Ureter (tissue), 1 donor: Measurements from ENCODE around the gene GRXCR1. TPM values are rescaled to one million over a fixed set of nuclear protein-coding genes. Genes with fewer than 3 reads are reported as not detected.
A peak's percentile ranks its signal among the peaks of the same experiment; 100 is the strongest.

ENCODE experiments used
- DNase-seq: peaks from one replicate; pipeline ENCODE4 v3.0.0-alpha.2; 2020; ENCODE audit warnings: low spot score
- total RNA-seq: library from RNA; stranded (reverse); gene quantifications from one replicate; pipeline ENCODE4 v1.2.4, GENCODE V29; 2023
- donor health status: DM: yes; HTN: yes; CAD: no.

The GRXCR1 gene
- total RNA-seq, result not detected

- no peak for DNase-seq
Measured at GRCh38 chr4:42892413-42892812, at the start of gene GRXCR1. Gene GRXCR1, plus strand, starts transcription at chr4:42892713. Its CDS starts 554 bp downstream, at chr4:42893267.

- DNase-seq, result no peak
Measured at GRCh38 chr4:42843694-42844093, 48.8 kb upstream of the GRXCR1 start.

GRCh38 chr4:42844422-42845070, 48.0 kb upstream of the GRXCR1 start:
- DNase-seq, result no peak

- DNase-seq, result no peak
Measured at GRCh38 chr4:42845586-42845985, 46.9 kb upstream of the GRXCR1 start.

- no peak for DNase-seq
Measured at GRCh38 chr4:42855779-42856178, 36.7 kb upstream of the GRXCR1 start.

GRCh38 chr4:42865572-42866189, 26.8 kb upstream of the GRXCR1 start:
- DNase-seq, result peak; percentile 45

- DNase-seq, result no peak
Measured at GRCh38 chr4:42871261-42871660, 21.3 kb upstream of the GRXCR1 start.

- DNase-seq, result peak; percentile 42
Measured at GRCh38 chr4:42871671-42872290, 20.7 kb upstream of the GRXCR1 start.

GRCh38 chr4:42878863-42879262, 13.7 kb upstream of the GRXCR1 start:
- DNase-seq, result no peak

GRCh38 chr4:42881253-42881652, 11.3 kb upstream of the GRXCR1 start:
- DNase-seq, result no peak

- DNase-seq, result no peak
Measured at GRCh38 chr4:42891644-42892043, 869 bp upstream of the GRXCR1 start.

- DNase-seq, result no peak
Measured at GRCh38 chr4:42895452-42895851, 2.9 kb downstream of the GRXCR1 start.

- no peak for DNase-seq
Measured at GRCh38 chr4:42904986-42905385, 12.5 kb downstream of the GRXCR1 start.

GRCh38 chr4:42905591-42905990, 13.1 kb downstream of the GRXCR1 start:
- no peak for DNase-seq

GRCh38 chr4:42906341-42906740, 13.8 kb downstream of the GRXCR1 start:
- DNase-seq, result no peak

GRCh38 chr4:42906891-42907759, 14.6 kb downstream of the GRXCR1 start:
- peak; percentile 48 for DNase-seq

GRCh38 chr4:42910459-42910858, 17.9 kb downstream of the GRXCR1 start:
- DNase-seq, result no peak

GRCh38 chr4:42914937-42915336, 22.4 kb downstream of the GRXCR1 start:
- DNase-seq, result no peak

- no peak for DNase-seq
Measured at GRCh38 chr4:42915484-42915883, 23.0 kb downstream of the GRXCR1 start.

- no peak for DNase-seq
Measured at GRCh38 chr4:42917296-42917695, 24.8 kb downstream of the GRXCR1 start.

GRCh38 chr4:42923431-42923830, 30.9 kb downstream of the GRXCR1 start:
- DNase-seq, result no peak

- DNase-seq, result no peak
Measured at GRCh38 chr4:42925921-42926320, 33.4 kb downstream of the GRXCR1 start.
